Endothelial cell of umbilical vein (primary cell): ENCODE results near the gene PRKAG2. TPM values are rescaled to one million over a fixed set of nuclear protein-coding genes. Genes with fewer than 3 reads are reported as not detected.

Experiments used
- BruUV-seq: library from RNA; stranded (reverse); fragments of 400-500 nt; replicated peaks from 2 replicates; lab custom pipeline; 2021; lab: Mats Ljungman, UMichigan
- CTCF ChIA-PET: fragments of 300-600, 350-600 bp; sonication (Branson Sonifier 250); formaldehyde crosslinking; loops from one replicate; lab custom pipeline; 2021; ENCODE audit warnings: antibody characterized with exemption, inconsistent platforms; lab: Charles Lee
- POLR2A ChIA-PET: fragments of 300-600, 350-600 bp; sonication (Branson Sonifier 250); formaldehyde crosslinking; loops from one replicate; lab custom pipeline; 2021; ENCODE audit warnings: antibody characterized with exemption, inconsistent platforms; lab: Charles Lee
- DNase-seq: peaks from one replicate; pipeline ENCODE4 v3.0.0-alpha.2; 2011; ENCODE audit warnings: low read depth, low spot score
- FAIRE-seq: peaks from 2 replicates; lab custom pipeline; 2011; peaks lifted over from hg19 to GRCh38; lab: Jason Lieb, UNC
- H2AFZ ChIP-seq: 2 replicates; pipeline ENCODE4 v1.6.0; 2012; ENCODE audit warnings: low read depth, low read length, control low read depth, inconsistent platforms
- H3K27ac ChIP-seq: 2 replicates; pipeline ENCODE4 v1.5.1; 2011; ENCODE audit warnings: low read depth, mild to moderate bottlenecking, control low read depth, low read length, moderate library complexity; ENCODE audit not compliant: insufficient read depth
- H3K27me3 ChIP-seq, 2 experiments: 2 replicates each; pipeline versions ENCODE4 v1.6.0 to v1.6.1; 2011; ENCODE audit warnings: low read length in 2 of 2, mixed read lengths in 1 of 2; ENCODE audit not compliant: control insufficient read depth in 2 of 2, insufficient read depth in 2 of 2
- H3K36me3 ChIP-seq, 2 experiments: 2 replicates in 1 of 2; 3 replicates in 1 of 2; pipeline ENCODE4 v1.5.1; 2011; ENCODE audit warnings: low read length in 2 of 2, mild to moderate bottlenecking in 1 of 2, moderate library complexity in 1 of 2; ENCODE audit not compliant: control insufficient read depth in 2 of 2, insufficient read depth in 2 of 2; ENCODE audit errors: extremely low read depth in 1 of 2
- H3K4me1 ChIP-seq: 3 replicates; pipeline ENCODE4 v1.5.1; 2011; ENCODE audit warnings: mild to moderate bottlenecking, low read length; ENCODE audit not compliant: control insufficient read depth, insufficient read depth; ENCODE audit errors: extremely low read depth
- H3K4me2 ChIP-seq: 2 replicates; pipeline ENCODE4 v1.6.1; 2011; ENCODE audit warnings: low read length, control low read depth, mixed read lengths; ENCODE audit not compliant: insufficient read depth
- H3K4me3 ChIP-seq, 3 experiments: fragments of 200-600 bp in 1 of 3; sonication (generic), shearing (Covaris generic) in 1 of 3; replicated peaks in 1 of 3; 2 replicates each; pipeline ENCODE4 v1.5.1; 2011 to 2016; ENCODE audit warnings: control low read depth in 3 of 3, low read length in 3 of 3, mild to moderate bottlenecking in 2 of 3, inconsistent platforms in 1 of 3, low read depth in 1 of 3, moderate library complexity in 1 of 3; ENCODE audit not compliant: insufficient read depth in 1 of 3
- H3K79me2 ChIP-seq: 2 replicates; pipeline ENCODE4 v1.6.0; 2012; ENCODE audit warnings: low read length, inconsistent platforms; ENCODE audit not compliant: control insufficient read depth, insufficient read depth
- H3K9ac ChIP-seq: replicated peaks from 2 replicates; pipeline ENCODE3; 2011; ENCODE audit warnings: low read length, control low read depth; ENCODE audit not compliant: insufficient read depth; ENCODE audit errors: extremely low read depth
- H3K9me1 ChIP-seq: replicated peaks from 3 replicates; pipeline ENCODE4 v1.6.0; 2011; ENCODE audit warnings: mild to moderate bottlenecking, low read length; ENCODE audit not compliant: control insufficient read depth, insufficient read depth; ENCODE audit errors: extremely low read depth
- H3K9me3 ChIP-seq: replicated peaks from 2 replicates; pipeline ENCODE4 v1.5.1; 2012; ENCODE audit warnings: low read length, inconsistent platforms; ENCODE audit not compliant: control insufficient read depth, insufficient read depth
- H4K20me1 ChIP-seq: replicated peaks from 2 replicates; pipeline ENCODE3; 2011; ENCODE audit warnings: mild to moderate bottlenecking, low read length; ENCODE audit not compliant: control insufficient read depth, insufficient read depth; ENCODE audit errors: extremely low read depth
- EZH2 ChIP-seq: IDR thresholded peaks from 2 replicates; pipeline ENCODE4 v1.6.1; 2012; ENCODE audit warnings: borderline replicate concordance, low read depth, mild to moderate bottlenecking, moderate library complexity, low read length, inconsistent platforms; ENCODE audit not compliant: severe bottlenecking
- FOS ChIP-seq: IDR thresholded peaks from 2 replicates; pipeline ENCODE4 v1.6.1; 2011; ENCODE audit warnings: mild to moderate bottlenecking, low read length, moderate library complexity, borderline replicate concordance; ENCODE audit not compliant: insufficient read depth
- GATA2 ChIP-seq: IDR thresholded peaks from 2 replicates; pipeline ENCODE4 v1.7.0; 2011; ENCODE audit warnings: low read depth, mild to moderate bottlenecking, moderate library complexity, mixed read lengths, low read length; ENCODE audit not compliant: insufficient read length, insufficient read depth
- JUN ChIP-seq: IDR thresholded peaks from 2 replicates; pipeline ENCODE4 v1.6.1; 2011; ENCODE audit warnings: borderline replicate concordance, low read depth; ENCODE audit not compliant: insufficient read length, insufficient read depth
- MYC ChIP-seq: IDR thresholded peaks from one replicate; pipeline ENCODE4 v1.6.1; 2011; ENCODE audit warnings: mild to moderate bottlenecking, low read depth, low read length
- POLR2A ChIP-seq: IDR thresholded peaks from 2 replicates; pipeline ENCODE4 v1.6.1; 2012; ENCODE audit warnings: low read depth, mild to moderate bottlenecking, control low read depth, low read length
- POLR2AphosphoS5 ChIP-seq: IDR thresholded peaks from 2 replicates; pipeline ENCODE4 v1.6.1; 2012; ENCODE audit warnings: low read depth, mild to moderate bottlenecking, control low read depth, low read length, moderate library complexity; ENCODE audit not compliant: insufficient read depth
- dilution Hi-C: fragments of 300-500 bp; cut with MboI; formaldehyde crosslinking; loops from one replicate; pipeline ENCODE4 v1.15.0; 2019; ENCODE audit warnings: low sequenced_read_pairs; ENCODE audit not compliant: extremely low pct_ligation_motif_present
- intact Hi-C: fragments of 100-400 bp; cut with micrococcal nuclease; formaldehyde crosslinking; loops from one replicate; pipeline ENCODE4 v1.10.0; 2022
- polyA plus RNA-seq, 4 experiments: library from polyadenylated mRNA; depleted of rRNA in 3 of 4; stranded (reverse) in 3 of 4; unstranded in 1 of 4; fragments of >200 nt; gene quantifications; 2 replicates each; pipeline versions ENCODE4 v1.2.1 to v1.2.3, GENCODE V29; 2011 to 2012; ENCODE audit warnings: missing spikeins in 1 of 4
- total RNA-seq: library from RNA; stranded (reverse); gene quantifications from 2 replicates; pipeline ENCODE4 v1.2.3, GENCODE V29; 2021
- TF ChIP-seq, protein P1 (sequence below), 2 donors: IDR thresholded peaks; 1 replicate in 1 of 2; 2 replicates in 1 of 2; pipeline ENCODE4 v1.5.1; 2011; ENCODE audit warnings: low read length in 2 of 2, mild to moderate bottlenecking in 2 of 2, moderate library complexity in 2 of 2, control low read depth in 1 of 2, inconsistent platforms in 1 of 2, low read depth in 1 of 2; ENCODE audit not compliant: insufficient read depth in 1 of 2; ENCODE audit errors: extremely low read depth in 1 of 2
- TF ChIP-seq, protein P2 (sequence below): IDR thresholded peaks from 2 replicates; pipeline ENCODE4 v1.6.1; 2011; ENCODE audit not compliant: insufficient read depth, insufficient read length

The PRKAG2 gene
- total and polyA plus RNA-seq, 2 donors (not counting 3 experiments of a cell fraction or from before 2014, with no cell fraction given): 19.3 to 51.5 TPM

DNA sequence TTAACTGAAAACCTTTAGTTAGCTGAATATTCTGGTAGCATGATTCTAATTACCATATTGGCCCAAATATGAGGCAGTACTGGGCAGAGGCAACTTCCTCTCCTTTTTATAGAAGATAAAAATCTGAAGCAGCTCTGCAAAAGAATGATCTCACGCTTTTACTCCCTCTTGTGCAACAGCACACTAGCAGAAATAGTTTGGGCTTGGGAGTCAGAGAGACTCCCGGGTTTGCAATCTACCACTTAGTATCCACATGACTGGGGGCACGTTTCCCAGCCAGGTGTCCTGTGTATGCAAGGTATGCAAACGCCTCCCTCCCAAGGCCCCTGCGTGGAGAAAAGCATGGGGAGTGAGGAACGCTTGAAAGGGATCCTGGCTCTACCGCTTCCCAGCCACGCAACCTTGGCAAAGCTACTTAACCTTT is 310.0 kb downstream of the PRKAG2 start:
- H3K27ac ChIP-seq: no peak overlapping the region
- TF ChIP-seq, protein P1, sequence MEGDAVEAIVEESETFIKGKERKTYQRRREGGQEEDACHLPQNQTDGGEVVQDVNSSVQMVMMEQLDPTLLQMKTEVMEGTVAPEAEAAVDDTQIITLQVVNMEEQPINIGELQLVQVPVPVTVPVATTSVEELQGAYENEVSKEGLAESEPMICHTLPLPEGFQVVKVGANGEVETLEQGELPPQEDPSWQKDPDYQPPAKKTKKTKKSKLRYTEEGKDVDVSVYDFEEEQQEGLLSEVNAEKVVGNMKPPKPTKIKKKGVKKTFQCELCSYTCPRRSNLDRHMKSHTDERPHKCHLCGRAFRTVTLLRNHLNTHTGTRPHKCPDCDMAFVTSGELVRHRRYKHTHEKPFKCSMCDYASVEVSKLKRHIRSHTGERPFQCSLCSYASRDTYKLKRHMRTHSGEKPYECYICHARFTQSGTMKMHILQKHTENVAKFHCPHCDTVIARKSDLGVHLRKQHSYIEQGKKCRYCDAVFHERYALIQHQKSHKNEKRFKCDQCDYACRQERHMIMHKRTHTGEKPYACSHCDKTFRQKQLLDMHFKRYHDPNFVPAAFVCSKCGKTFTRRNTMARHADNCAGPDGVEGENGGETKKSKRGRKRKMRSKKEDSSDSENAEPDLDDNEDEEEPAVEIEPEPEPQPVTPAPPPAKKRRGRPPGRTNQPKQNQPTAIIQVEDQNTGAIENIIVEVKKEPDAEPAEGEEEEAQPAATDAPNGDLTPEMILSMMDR (IDR thresholded peaks at IDR 0.05; ENCODE audit: extremely low read depth in 1 of 2, insufficient read depth in 1 of 2, low read depth in 1 of 2, low read length in 2 of 2): no peak
- TF ChIP-seq MYC (no peak), FOS (no peak), POLR2A (no peak), EZH2 (no peak), GATA2 (no peak), JUN (no peak), POLR2AphosphoS5 (no peak)
- TF ChIP-seq, protein P2, sequence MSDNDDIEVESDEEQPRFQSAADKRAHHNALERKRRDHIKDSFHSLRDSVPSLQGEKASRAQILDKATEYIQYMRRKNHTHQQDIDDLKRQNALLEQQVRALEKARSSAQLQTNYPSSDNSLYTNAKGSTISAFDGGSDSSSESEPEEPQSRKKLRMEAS: no peak
- H2AFZ ChIP-seq: no peak overlapping the region
- no peaks in the 10 kb centered on the region for H3K79me2 ChIP-seq
- no peaks in the 10 kb centered on the region for H4K20me1 ChIP-seq
- H3K9ac ChIP-seq: no peak overlapping the region
- no TSS peak for BruUV-seq
- intact Hi-C loops (no loop called here), dilution Hi-C loops (no loop called here)
- H3K36me3 ChIP-seq: peaks cover 8 to 10% of the 10 kb centered on the region in 2 experiments
- CTCF ChIA-PET: interaction anchor here (0.6 to 1.4 kb wide), 4 partner anchors 20 to 197 kb away, joined by 3 read pairs; no protein-coding TSS in a partner anchor
- no peaks in the 10 kb centered on the region for H3K27me3 ChIP-seq
- no peak overlapping the region for H3K4me3 ChIP-seq
- H3K4me1 ChIP-seq: no peaks in the 10 kb centered on the region
- H3K4me2 ChIP-seq: no peak overlapping the region
- no peak for DNase-seq
- FAIRE-seq: no peak
- POLR2A ChIA-PET: no interaction called here
- H3K9me3 ChIP-seq: no peaks in the 10 kb centered on the region
- no peaks in the 10 kb centered on the region for H3K9me1 ChIP-seq
